Astrocyte (in vitro differentiated cells and primary cell): Measurements from ENCODE around the gene ERN1.

Experiments
- EZH2 ChIP-seq: IDR thresholded peaks from 2 replicates; pipeline ENCODE4 v1.6.1; 2012; ENCODE audit warnings: mild to moderate bottlenecking, low read length, inconsistent platforms; ENCODE audit not compliant: insufficient read depth
- TF ChIP-seq, protein P1 (sequence below): IDR thresholded peaks from 2 replicates; pipeline ENCODE4 v1.5.1; 2011; ENCODE audit warnings: low read depth, mild to moderate bottlenecking, inconsistent platforms, low read length, moderate library complexity; ENCODE audit not compliant: insufficient read depth

GRCh38 chr17:64003526-64004121 is 126.3 kb downstream of the ERN1 start:
- no peak for TF ChIP-seq EZH2
- TF ChIP-seq, protein P1, sequence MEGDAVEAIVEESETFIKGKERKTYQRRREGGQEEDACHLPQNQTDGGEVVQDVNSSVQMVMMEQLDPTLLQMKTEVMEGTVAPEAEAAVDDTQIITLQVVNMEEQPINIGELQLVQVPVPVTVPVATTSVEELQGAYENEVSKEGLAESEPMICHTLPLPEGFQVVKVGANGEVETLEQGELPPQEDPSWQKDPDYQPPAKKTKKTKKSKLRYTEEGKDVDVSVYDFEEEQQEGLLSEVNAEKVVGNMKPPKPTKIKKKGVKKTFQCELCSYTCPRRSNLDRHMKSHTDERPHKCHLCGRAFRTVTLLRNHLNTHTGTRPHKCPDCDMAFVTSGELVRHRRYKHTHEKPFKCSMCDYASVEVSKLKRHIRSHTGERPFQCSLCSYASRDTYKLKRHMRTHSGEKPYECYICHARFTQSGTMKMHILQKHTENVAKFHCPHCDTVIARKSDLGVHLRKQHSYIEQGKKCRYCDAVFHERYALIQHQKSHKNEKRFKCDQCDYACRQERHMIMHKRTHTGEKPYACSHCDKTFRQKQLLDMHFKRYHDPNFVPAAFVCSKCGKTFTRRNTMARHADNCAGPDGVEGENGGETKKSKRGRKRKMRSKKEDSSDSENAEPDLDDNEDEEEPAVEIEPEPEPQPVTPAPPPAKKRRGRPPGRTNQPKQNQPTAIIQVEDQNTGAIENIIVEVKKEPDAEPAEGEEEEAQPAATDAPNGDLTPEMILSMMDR, result no peak
